Kidney (tissue), 14 donors: ENCODE measurements around the gene ATP2C2. TPM values are rescaled to one million over a fixed set of nuclear protein-coding genes. Genes with fewer than 3 reads are reported as not detected.

Source experiments
- DNase-seq, 5 donors: peaks; one replicate each; pipeline ENCODE4 v3.0.0-alpha.2; 2013 to 2020
- FAIRE-seq: peaks from 2 replicates; lab custom pipeline; 2012; peaks lifted over from hg19 to GRCh38; lab: Jason Lieb, UNC
- H3K27ac ChIP-seq, 2 donors: one replicate each; pipeline ENCODE4 v1.7.0; 2013; ENCODE audit warnings: low read depth in 2 of 2, low read length in 2 of 2, inconsistent platforms in 1 of 2
- H3K27me3 ChIP-seq: one replicate; pipeline ENCODE4 v1.7.1; 2013; ENCODE audit warnings: low read length, inconsistent platforms; ENCODE audit not compliant: control insufficient read depth, insufficient read depth
- H3K36me3 ChIP-seq, 3 donors: one replicate each; pipeline versions ENCODE4 v1.7.0 to v1.7.1; 2013; ENCODE audit warnings: low read length in 3 of 3, control low read depth in 1 of 3, inconsistent platforms in 1 of 3; ENCODE audit not compliant: insufficient read depth in 3 of 3, control insufficient read depth in 2 of 3
- H3K4me1 ChIP-seq, 3 donors: one replicate each; pipeline versions ENCODE4 v1.7.0 to v1.7.1; 2013; ENCODE audit warnings: low read length in 3 of 3, inconsistent platforms in 1 of 3, low read depth in 1 of 3; ENCODE audit not compliant: control insufficient read depth in 2 of 3, insufficient read depth in 2 of 3
- H3K4me3 ChIP-seq, 3 donors: one replicate each; pipeline versions ENCODE4 v1.7.0 to v1.8.1; 2013; ENCODE audit warnings: low read length in 3 of 3, control low read depth in 1 of 3, inconsistent platforms in 1 of 3
- H3K9ac ChIP-seq, 3 donors: one replicate each; pipeline versions ENCODE4 v1.7.0 to v1.7.1; 2013; ENCODE audit warnings: low read length in 3 of 3, control low read depth in 1 of 3, inconsistent platforms in 1 of 3
- H3K9me3 ChIP-seq, 3 donors: one replicate each; pipeline versions ENCODE4 v1.7.0 to v1.7.1; 2013; ENCODE audit warnings: low read length in 3 of 3, control low read depth in 1 of 3, inconsistent platforms in 1 of 3; ENCODE audit not compliant: control insufficient read depth in 2 of 3, insufficient read depth in 1 of 3
- intact Hi-C: fragments of 100-400 bp; cut with DNase I; formaldehyde crosslinking; loops from one replicate; pipeline ENCODE4 v1.11.1; 2022
- polyA plus RNA-seq: library from polyadenylated mRNA; stranded (reverse); fragments of 350-450 nt; fragmentation: Illumina TruSeq; extraction: RNeasy Lipid Tissue Mini Kit (QIAGEN cat#74804); gene quantifications from one replicate; pipeline ENCODE4 v1.2.3, GENCODE V29; 2014; ENCODE audit warnings: low read depth, low replicate concordance; ENCODE audit not compliant: insufficient read depth
- total RNA-seq: library from RNA; stranded (reverse); fragmentation: NEBNext Ultra II Directional; extraction: Animal tissue kit (Norgen Biotek cat#: 25700); gene quantifications from one replicate; pipeline ENCODE4 v1.2.1, GENCODE V29; 2021
- TF ChIP-seq, protein P1 (sequence below): IDR thresholded peaks from 3 replicates; pipeline ENCODE4 v1.5.1; 2012; ENCODE audit warnings: mild to moderate bottlenecking, moderate library complexity, borderline replicate concordance; ENCODE audit not compliant: insufficient read depth; ENCODE audit errors: extremely low read depth
- donor health status: control.
- donor health status: control.
- donor health status: control.
- donor health status: control.
- donor health status: control.
- donor health status: DM: yes; HTN: yes; CAD: no.
- donor health status: Normal renal cell carcinoma (clear cell type).

ATP2C2 gene
- total and polyA plus RNA-seq, 2 donors from 2014 or later: 2.2 to 2.6 TPM

DNA sequence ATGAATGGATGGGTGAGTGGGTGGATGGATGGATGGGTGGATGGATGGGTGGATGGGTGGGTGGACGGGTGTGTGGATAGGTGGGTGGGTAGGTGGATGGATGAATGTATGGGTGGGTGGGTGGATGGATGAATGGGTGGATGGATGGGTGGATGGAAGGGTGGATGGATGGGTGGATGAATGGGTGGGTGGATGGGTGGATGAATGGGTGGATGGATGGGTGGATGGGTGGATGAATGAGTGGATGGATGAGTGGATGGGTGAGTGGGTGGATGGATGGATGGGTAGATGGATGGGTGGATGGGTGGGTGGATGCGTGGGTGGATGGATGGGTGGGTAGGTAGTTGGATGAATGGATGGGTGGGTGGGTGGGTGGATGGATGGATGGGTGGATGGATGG is 13.2 kb upstream of the ATP2C2 start:
- no peak overlapping the region for H3K9ac ChIP-seq
- FAIRE-seq: no peak
- intact Hi-C loops: no loop called here

DNA sequence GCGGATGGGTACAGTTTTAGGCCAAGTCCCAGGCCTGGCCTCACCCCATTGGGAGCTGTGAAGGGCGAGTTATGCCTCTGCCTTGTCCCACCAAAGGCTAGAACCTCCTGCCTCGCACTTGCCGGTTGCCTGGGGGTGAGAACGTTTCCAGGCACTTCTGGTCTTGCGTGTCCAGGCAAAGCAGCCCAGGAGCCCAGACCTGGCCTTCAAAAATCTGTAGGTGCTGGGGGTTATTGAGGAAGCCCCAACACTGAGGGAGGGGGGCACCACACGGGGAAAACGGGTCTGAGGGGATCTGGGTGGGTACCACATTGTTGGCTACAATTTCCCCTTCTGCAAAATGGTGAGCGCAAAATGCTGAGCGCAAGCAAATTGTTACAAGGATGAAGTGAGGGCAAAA is 12.2 kb upstream of the ATP2C2 start:
- TF ChIP-seq, protein P1, sequence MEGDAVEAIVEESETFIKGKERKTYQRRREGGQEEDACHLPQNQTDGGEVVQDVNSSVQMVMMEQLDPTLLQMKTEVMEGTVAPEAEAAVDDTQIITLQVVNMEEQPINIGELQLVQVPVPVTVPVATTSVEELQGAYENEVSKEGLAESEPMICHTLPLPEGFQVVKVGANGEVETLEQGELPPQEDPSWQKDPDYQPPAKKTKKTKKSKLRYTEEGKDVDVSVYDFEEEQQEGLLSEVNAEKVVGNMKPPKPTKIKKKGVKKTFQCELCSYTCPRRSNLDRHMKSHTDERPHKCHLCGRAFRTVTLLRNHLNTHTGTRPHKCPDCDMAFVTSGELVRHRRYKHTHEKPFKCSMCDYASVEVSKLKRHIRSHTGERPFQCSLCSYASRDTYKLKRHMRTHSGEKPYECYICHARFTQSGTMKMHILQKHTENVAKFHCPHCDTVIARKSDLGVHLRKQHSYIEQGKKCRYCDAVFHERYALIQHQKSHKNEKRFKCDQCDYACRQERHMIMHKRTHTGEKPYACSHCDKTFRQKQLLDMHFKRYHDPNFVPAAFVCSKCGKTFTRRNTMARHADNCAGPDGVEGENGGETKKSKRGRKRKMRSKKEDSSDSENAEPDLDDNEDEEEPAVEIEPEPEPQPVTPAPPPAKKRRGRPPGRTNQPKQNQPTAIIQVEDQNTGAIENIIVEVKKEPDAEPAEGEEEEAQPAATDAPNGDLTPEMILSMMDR: no peak
- intact Hi-C loops: no loop called here
- no peak overlapping the region for H3K4me3 ChIP-seq
- FAIRE-seq (no peak), DNase-seq (peak in 1 of 5 donors; percentile 26)
- no peaks in the 10 kb centered on the region for H3K27me3 ChIP-seq
- no peaks in the 10 kb centered on the region for H3K9me3 ChIP-seq
- H3K9ac ChIP-seq: no peak overlapping the region
- H3K36me3 ChIP-seq: no peaks in the 10 kb centered on the region
- H3K27ac ChIP-seq: no peak overlapping the region
- peaks cover 0 to 20% (median 7%) of the 10 kb centered on the region in 3 donors for H3K4me1 ChIP-seq

More for the DNA sequence above, 13.2 kb upstream of the ATP2C2 start:
- H3K27ac ChIP-seq: no peak overlapping the region
- H3K4me3 ChIP-seq: no peak overlapping the region
- H3K9me3 ChIP-seq: no peaks in the 10 kb centered on the region
- DNase-seq: peak in 1 of 5 donors; percentile 22
- peaks cover 0 to 20% (median 7%) of the 10 kb centered on the region in 3 donors for H3K4me1 ChIP-seq
- TF ChIP-seq, protein P1: no peak
- H3K27me3 ChIP-seq: no peaks in the 10 kb centered on the region
- H3K36me3 ChIP-seq: no peaks in the 10 kb centered on the region

DNA sequence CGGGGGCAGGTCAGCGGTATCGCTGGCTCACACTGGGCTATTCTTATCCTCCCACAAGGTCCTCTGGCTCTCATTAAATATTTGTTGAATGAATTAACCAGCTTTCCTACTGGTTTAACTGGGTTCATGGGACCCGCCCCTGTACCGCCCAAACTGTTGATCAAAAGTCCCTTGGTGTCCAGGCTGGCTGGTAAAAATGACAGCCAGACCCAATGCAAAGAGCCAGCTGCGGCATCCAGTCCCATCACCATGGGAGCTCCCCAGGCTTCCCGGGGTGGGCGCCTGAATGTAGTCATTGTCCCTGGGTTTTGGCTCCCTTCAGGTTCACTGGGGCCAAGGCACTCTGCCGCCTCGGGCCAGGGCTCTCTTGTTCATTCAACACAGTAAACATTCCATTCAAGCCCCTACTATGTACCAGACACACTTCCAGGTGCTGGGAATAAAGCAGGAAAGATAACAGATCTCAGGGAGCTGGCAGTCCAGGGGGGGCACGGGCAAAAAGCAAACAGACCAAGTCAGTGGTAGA is 11.7 kb upstream of the ATP2C2 start:
- H3K4me3 ChIP-seq: no peak overlapping the region
- no peaks in the 10 kb centered on the region for H3K36me3 ChIP-seq
- DNase-seq (peak in 1 of 5 donors; percentile 64), FAIRE-seq (no peak)
- H3K9me3 ChIP-seq: no peaks in the 10 kb centered on the region
- H3K27me3 ChIP-seq: no peaks in the 10 kb centered on the region
- peaks cover 0 to 20% (median 7%) of the 10 kb centered on the region in 3 donors for H3K4me1 ChIP-seq
- peak overlapping the region in 1 of 2 donors; percentile 55 for H3K27ac ChIP-seq
- intact Hi-C loops: no loop called here
- TF ChIP-seq, protein P1: no peak
- H3K9ac ChIP-seq: no peak overlapping the region
